BJ (cell line): Measurements from ENCODE around the gene SLC7A9. TPM values are rescaled to one million over a fixed set of nuclear protein-coding genes. Genes with fewer than 3 reads are reported as not detected.
"Not testable (repeated sequence)": the region's sequence is repeated elsewhere in the genome, so short reads cannot be mapped to it uniquely, and the experiment has no call there.

Experiments used
- CTCF ChIA-PET: fragments of 350-600 bp; formaldehyde crosslinking; extraction: SDS; loops from one replicate; lab custom pipeline; 2021; ENCODE audit warnings: antibody characterized with exemption, inconsistent platforms; lab: Yijun Ruan, JAX
- POLR2A ChIA-PET: fragments of 300-600 bp; sonication (Branson Sonifier 250); formaldehyde crosslinking; extraction: SDS; loops from one replicate; lab custom pipeline; 2021; ENCODE audit warnings: antibody characterized with exemption; lab: Charles Lee
- DNase-seq: peaks from one replicate; pipeline ENCODE4 v3.0.0-alpha.2; 2011; ENCODE audit warnings: low read depth
- H3K27me3 ChIP-seq: 2 replicates; pipeline ENCODE4 v1.6.0; 2011; ENCODE audit warnings: low read length; ENCODE audit not compliant: control insufficient read depth, insufficient read depth
- H3K36me3 ChIP-seq: 2 replicates; pipeline ENCODE4 v1.5.1; 2011; ENCODE audit warnings: low read length; ENCODE audit not compliant: control insufficient read depth, insufficient read depth
- H3K4me3 ChIP-seq: 2 replicates; pipeline ENCODE4 v1.5.1; 2011; ENCODE audit warnings: low read depth, mild to moderate bottlenecking, control low read depth, low read length
- CTCF ChIP-seq: IDR thresholded peaks from 2 replicates; pipeline ENCODE4 v1.5.1; 2011; ENCODE audit warnings: low read depth, mild to moderate bottlenecking, control low read depth, inconsistent platforms, low read length, moderate library complexity; ENCODE audit not compliant: insufficient read depth
- polyA plus RNA-seq: library from polyadenylated mRNA; depleted of rRNA; stranded (reverse); fragments of >200 nt; gene quantifications from 2 replicates; pipeline ENCODE4 v1.2.3, GENCODE V29; 2011

The SLC7A9 gene
- polyA plus RNA-seq, 1 experiment = not detected

- H3K4me3 ChIP-seq = no peak overlapping the region
- TF ChIP-seq CTCF = no peak
- ChIA-PET POLR2A (no interaction called here), CTCF (no interaction called here)
- no peaks in the 10 kb centered on the region for H3K27me3 ChIP-seq
- H3K36me3 ChIP-seq = no peaks in the 10 kb centered on the region
- no peak for DNase-seq
Observed at GRCh38 chr19:32800754-32801153, 68.8 kb downstream of the SLC7A9 start.

GRCh38 chr19:32800191-32800590 is 69.4 kb downstream of the SLC7A9 start:
- no peak for DNase-seq
- POLR2A ChIA-PET = no interaction called here
- TF ChIP-seq CTCF = no peak
- no peak overlapping the region for H3K4me3 ChIP-seq
- CTCF ChIA-PET = no interaction called here
- no peaks in the 10 kb centered on the region for H3K36me3 ChIP-seq
- H3K27me3 ChIP-seq = no peaks in the 10 kb centered on the region

- no peak for TF ChIP-seq CTCF
- ChIA-PET POLR2A (no interaction called here), CTCF (no interaction called here)
Observed at GRCh38 chr19:32798201-32798600, 71.4 kb downstream of the SLC7A9 start.

GRCh38 chr19:32789429-32789828 is 80.1 kb downstream of the SLC7A9 start:
- no peak for TF ChIP-seq CTCF
- ChIA-PET CTCF (interaction anchor here (1.0 kb wide), 2 partner anchors 13 to 87 kb away, joined by 3 read pairs; no protein-coding TSS in a partner anchor), POLR2A (no interaction called here)
- Histone ChIP-seq H3K27me3 (no peaks in the 10 kb centered on the region), H3K36me3 (no peaks in the 10 kb centered on the region), H3K4me3 (no peak overlapping the region)
- no peak for DNase-seq

More at GRCh38 chr19:32798201-32798600, 71.4 kb downstream of the SLC7A9 start:
- no peak for DNase-seq
- H3K4me3 ChIP-seq = no peak overlapping the region
- H3K27me3 ChIP-seq = no peaks in the 10 kb centered on the region
- H3K36me3 ChIP-seq = no peaks in the 10 kb centered on the region

GRCh38 chr19:32787895-32788294 is 81.7 kb downstream of the SLC7A9 start:
- POLR2A ChIA-PET, H3K4me3 ChIP-seq, H3K36me3 ChIP-seq, H3K27me3 ChIP-seq, CTCF ChIA-PET, DNase-seq: not testable (repeated sequence)

GRCh38 chr19:32787161-32787813 is 82.3 kb downstream of the SLC7A9 start:
- POLR2A ChIA-PET = not testable (repeated sequence)

GRCh38 chr19:32782089-32782488 is 87.5 kb downstream of the SLC7A9 start:
- CTCF ChIA-PET = interaction anchor here (0.6 kb wide), 2 partner anchors 182 to 480 kb away, joined by 3 read pairs; no protein-coding TSS in a partner anchor
- DNase-seq, H3K4me3 ChIP-seq, POLR2A ChIA-PET, H3K36me3 ChIP-seq, H3K27me3 ChIP-seq: not testable (repeated sequence)

More at GRCh38 chr19:32787161-32787813, 82.3 kb downstream of the SLC7A9 start:
- H3K27me3 ChIP-seq, H3K36me3 ChIP-seq, CTCF ChIA-PET, H3K4me3 ChIP-seq, DNase-seq: not testable (repeated sequence)
